NCI-H2029 (cell line): ENCODE measurements around the gene NOLC1.
"Not testable (repeated sequence)": the region's sequence is repeated elsewhere in the genome, so short reads cannot be mapped to it uniquely, and the experiment has no call there.

Experiments
- DNase-seq: peaks from one replicate; lab custom pipeline; 2025; lab: John Stamatoyannopoulos, UW

The NOLC1 gene

GRCh38 chr10:102154466-102155116 lies 2.4 kb downstream of the NOLC1 start:
- DNase-seq: no peak

- DNase-seq: peak; percentile 20
Observed at GRCh38 chr10:102157224-102157623, 5.0 kb downstream of the NOLC1 start.

- no peak for DNase-seq
Observed at GRCh38 chr10:102159051-102159597, 6.9 kb downstream of the NOLC1 start.

DNA sequence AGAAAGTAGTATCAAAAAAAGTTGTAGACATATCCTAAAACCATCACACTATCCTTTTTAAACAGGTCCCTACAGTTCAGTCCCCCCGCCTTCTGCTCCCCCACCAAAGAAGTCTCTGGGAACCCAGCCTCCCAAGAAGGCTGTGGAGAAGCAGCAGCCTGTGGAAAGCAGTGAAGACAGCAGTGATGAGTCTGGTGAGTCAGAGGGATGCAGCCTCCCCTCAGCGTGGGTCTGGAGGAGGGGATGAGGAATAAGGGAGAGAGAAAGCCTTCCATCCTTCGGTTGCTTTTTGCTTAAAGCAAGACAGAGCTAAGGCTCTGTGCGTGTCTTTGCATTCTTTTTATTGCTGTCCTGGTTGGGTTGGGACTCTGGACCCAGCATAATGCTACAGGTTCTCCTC lies 7.6 kb downstream of the NOLC1 start:
- no peak for DNase-seq

DNA sequence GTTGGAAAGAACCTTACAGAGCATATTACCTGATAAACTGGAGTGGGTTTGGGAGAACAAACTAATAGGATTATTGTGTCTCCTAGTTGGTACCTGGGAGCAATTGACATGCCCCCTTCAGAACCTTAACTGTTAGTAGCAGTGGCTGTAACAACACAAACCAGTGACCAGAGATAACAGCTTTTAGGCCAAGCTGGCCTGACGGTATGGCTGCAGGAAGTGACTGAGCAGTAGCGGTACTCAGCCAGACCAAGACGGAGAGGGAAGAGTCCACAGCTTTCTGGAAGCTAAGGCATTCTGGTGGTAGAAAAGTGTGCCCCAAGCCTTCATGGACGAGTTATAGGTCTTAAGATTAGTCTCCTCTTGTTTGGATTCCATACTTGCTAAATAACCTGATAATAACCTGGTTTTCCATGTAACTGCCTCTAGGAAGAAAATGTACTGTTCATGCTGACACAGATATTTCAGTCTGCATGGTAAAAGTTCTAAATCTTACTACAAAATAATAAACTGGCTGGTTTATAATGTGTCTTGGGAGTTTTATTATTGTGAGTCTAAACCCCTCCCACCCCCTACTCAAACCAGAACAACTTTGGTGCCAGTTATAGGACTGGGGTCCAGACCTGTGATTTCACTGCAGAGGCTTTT lies 11.3 kb downstream of the NOLC1 start:
- no peak for DNase-seq

DNA sequence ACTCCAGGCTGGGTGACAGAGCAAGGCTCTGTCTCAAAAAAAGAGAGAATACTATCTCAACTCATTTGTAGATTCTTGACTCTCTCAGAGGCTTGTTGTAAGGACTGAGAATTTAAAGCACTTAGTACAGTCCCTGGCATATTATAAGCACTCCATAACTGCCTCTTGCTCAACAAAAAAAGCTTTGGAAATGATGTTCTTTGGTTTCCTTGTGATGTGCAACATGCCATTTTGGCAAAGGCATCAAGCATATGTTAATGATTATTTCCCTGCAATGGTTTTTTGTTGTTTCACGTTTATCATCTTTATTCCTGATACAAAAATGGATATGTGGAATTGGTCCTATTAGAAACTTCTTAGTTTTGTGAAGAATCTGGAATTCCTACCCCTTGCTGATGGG lies 15.7 kb downstream of the NOLC1 start:
- DNase-seq: no peak

DNA sequence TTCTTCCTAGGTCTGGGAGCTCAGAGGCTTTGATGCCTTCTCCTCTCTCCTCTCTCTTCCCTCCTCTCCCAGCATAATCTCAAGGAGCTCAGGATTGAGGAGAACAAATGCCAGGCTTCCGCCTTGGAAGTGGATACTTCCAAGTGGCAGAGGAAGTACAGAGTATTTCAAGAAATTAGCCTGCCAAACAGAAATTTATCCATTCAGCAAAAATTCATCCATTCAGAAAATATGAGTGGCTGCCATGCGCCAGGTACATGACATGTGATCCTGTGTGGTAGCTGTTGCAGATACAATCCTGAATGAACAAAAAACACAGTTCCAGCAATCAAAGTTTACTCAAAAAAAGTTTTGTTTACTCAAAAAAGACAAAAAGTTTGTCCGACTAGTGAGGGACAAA lies 18.4 kb downstream of the NOLC1 start:
- no peak for DNase-seq

DNA sequence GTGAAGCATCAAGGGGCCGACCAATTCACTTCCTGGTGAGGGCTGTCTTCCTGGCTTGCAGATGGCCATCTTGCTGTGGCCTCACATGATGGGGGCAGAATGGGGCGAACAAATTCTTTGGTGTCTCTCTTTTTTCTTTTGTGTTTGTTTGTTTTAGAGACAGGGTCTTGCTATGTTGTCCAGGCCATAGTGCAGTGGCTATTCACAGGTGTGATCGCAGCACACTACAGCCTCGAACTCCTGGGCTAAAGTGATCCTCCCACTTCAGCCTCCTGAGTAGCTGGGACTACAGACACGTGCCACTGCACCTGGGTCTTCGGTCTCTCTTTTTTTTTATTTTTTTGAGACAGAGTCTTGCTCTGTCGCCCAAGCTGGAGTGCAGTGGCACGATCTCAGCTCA lies 20.1 kb downstream of the NOLC1 start:
- no peak for DNase-seq

- DNase-seq: no peak
Observed at GRCh38 chr10:102175415-102175814, 23.2 kb downstream of the NOLC1 start.

- no peak for DNase-seq
Observed at GRCh38 chr10:102184606-102185005, 32.4 kb downstream of the NOLC1 start.

DNA sequence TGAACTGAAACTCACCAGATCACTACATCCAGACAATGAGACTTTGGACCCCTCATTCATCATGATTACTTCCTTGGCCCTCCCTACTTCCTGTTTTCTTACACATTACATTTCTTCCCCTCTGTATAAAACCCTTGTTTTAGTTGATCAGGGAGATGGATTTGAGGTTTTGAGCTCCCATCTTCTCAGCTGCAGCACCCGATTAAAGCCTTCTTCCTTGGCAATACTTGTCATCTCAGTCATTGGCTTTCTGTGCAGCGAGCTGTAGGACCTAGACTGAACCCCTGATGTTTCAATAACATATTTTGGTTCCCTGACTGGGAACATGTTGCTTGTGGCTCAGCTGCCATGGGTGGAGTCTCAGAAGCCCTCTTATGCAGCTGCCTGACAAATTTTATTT lies 33.1 kb downstream of the NOLC1 start:
- DNase-seq: no peak

DNA sequence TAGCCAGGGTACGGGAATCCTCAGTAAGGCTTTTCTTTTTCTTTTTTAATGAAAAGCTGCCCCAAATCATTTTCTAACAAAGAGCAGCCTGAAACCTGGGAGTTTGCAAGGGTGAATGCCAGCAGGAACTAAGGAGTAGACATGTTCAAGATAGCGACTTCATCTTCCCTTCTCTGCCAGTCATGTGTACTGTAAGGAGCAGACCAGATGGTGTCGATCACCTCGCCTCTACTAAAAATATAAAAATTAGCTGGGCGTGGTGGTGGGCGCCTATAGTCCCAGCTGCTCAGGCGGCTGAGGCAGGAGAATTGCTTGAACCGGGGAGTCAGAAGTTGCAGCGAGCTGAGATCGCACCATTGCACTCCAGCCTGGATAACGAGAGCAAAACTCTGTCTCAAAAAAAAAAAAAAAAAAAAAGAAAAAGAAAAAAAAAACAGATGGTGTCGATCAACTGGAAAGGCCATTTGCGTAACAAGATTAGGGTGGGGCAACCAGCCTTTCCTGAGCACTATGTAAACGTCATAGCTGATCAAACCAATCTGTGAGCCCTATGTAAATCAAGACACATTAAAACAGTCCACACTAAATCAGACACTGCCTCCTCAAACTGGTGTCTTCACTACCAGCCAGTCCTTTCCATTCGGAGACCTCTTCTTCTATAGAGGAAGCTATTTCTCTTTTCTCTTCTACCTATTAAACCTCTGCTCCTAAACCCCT lies 33.8 kb downstream of the NOLC1 start:
- DNase-seq: no peak

DNA sequence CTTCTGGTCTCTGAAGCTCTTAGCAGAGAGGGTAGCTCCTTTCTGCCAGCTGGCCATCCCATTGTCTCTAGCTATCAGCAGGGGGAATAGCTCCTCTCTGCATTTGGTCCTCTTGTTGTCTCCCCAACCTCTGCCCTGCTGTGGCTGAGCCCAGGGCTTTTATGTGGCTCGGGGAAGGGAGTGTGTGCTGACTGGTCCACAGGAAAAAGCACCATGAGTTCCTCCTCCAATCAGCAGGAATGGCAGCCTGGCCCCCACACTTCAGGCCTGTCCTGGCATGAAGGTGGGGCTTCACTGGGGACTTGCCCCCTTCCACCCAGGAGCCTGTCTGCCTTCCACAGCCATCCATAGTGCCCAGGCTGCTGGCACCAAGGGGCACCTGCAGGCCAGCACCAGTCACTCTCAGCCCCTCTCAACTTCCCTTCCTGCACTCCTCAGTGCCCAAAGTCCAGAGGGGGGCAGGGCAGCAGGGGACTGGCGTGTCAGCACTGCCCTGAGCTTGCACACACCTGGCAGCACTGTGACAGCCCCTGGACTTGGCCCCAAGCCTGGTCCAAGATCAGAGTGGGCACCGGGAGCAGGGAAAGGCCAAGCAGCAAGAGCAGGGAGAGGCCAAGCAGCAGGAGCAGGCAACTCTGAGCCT lies 36.2 kb downstream of the NOLC1 start:
- no peak for DNase-seq

- DNase-seq: not testable (repeated sequence)
Observed at GRCh38 chr10:102188941-102189898, 37.0 kb downstream of the NOLC1 start.

GRCh38 chr10:102191956-102192355 lies 39.8 kb downstream of the NOLC1 start:
- DNase-seq: no peak

DNA sequence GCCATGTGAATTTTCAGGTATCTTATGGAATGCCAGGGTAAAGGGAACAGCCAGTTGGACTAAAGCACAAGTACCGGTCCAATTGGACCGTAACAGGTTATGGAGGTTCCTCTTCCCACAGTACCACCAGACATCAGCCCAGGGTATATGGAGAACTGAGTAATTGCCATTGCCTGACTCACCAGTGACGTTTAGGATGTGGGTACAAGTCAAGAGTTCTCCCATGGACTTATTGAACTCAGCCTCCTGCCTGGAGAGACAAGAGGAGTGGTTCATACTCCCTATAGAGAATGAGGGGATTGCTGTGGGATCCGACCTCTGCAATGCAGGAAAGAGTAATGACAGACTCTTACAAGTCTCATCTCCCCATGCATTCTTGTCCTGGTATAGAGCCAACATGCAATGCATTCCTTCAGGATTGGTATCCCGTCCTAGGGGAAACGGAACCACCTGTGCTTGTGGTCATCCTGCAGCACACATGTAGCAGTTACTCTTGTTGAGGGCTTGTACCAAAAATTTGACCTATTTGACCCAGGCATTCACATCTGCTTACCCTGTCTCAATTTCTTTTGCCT lies 43.2 kb downstream of the NOLC1 start:
- DNase-seq: no peak

DNA sequence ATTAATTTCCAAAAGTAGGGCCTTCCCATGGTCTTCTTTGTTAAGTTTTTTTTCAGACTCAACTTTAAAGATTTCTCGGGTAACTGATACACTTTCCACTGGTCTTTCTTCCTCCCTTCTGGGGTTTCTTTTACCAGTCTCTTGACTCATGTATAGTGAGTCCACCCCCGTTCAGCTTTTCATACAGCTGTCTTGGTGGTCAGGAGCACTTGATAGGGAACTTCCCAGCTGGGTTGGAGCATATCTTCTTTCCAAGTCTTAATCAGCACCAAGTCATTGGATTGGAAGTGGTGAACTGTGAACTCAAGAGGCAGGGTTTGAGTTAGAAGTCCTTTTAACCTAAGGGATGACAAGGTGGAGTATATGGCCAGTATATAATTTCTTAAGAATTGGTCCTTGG lies 44.7 kb downstream of the NOLC1 start:
- no peak for DNase-seq

DNA sequence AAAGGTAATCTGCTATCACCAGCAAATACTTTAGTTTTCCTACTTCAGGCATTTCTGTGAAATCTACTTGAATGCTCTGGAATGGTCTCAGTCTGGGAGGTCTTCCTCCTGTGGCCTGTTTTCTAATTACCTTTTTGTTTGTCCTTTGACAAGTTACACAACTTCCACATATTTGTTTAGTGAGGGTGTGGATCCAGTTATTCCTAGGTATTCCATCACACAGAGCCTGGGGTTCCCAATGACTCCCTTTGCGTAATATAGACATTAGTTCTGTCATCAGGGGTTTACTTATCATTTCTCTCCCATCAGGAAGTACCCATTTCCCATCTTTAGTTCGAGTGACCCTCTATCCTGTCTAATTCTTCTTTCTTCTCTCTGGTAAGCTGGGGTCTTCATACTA lies 45.8 kb downstream of the NOLC1 start:
- DNase-seq: no peak

GRCh38 chr10:102200751-102201640 lies 48.8 kb downstream of the NOLC1 start:
- no peak for DNase-seq

- DNase-seq: no peak
Observed at GRCh38 chr10:102202386-102202785, 50.2 kb downstream of the NOLC1 start.
